Testis (tissue), 3 donors: ENCODE data around the gene ATP1A3. TPM values are rescaled to one million over a fixed set of nuclear protein-coding genes. Genes with fewer than 3 reads are reported as not detected.

Source experiments
- DNase-seq: peaks from one replicate; pipeline ENCODE4 v3.0.0-alpha.2; 2019
- H3K27ac ChIP-seq, 2 donors: fragments of 200-600 bp; sonication (generic); one replicate each; pipeline ENCODE4 v1.5.1; 2019
- H3K27me3 ChIP-seq: fragments of 200-600 bp; sonication (generic); one replicate; pipeline ENCODE4 v1.5.1; 2019
- H3K36me3 ChIP-seq: fragments of 200-600 bp; sonication (generic); one replicate; pipeline ENCODE4 v1.5.1; 2017; ENCODE audit warnings: low read depth; ENCODE audit errors: missing control alignments
- H3K4me1 ChIP-seq: fragments of 200-600 bp; sonication (generic); one replicate; pipeline ENCODE4 v1.5.1; 2019
- H3K4me3 ChIP-seq, 2 donors: fragments of 200-600 bp; sonication (generic); one replicate each; pipeline ENCODE4 v1.5.1; 2017 to 2019
- H3K9me3 ChIP-seq: fragments of 200-600 bp; sonication (generic); one replicate; pipeline ENCODE4 v1.5.1; 2017
- POLR2A ChIP-seq: fragments of 450-650 bp; IDR thresholded peaks from one replicate; pipeline ENCODE4 v1.6.1; 2017; ENCODE audit warnings: antibody characterized with exemption, mild to moderate bottlenecking, moderate library complexity
- WGBS, 2 donors: methylation state at CpG; one replicate each; pipeline ENCODE4 v1.1.5; 2018; 5-methylcytosine and 5-hydroxymethylcytosine counted together
- intact Hi-C: fragments of 100-400 bp; cut with DNase I; formaldehyde crosslinking; loops from one replicate; pipeline ENCODE4 v1.15.1; 2023; ENCODE audit warnings: low total_unique reads
- polyA plus RNA-seq: library from polyadenylated mRNA; stranded (reverse); fragments of 350-450 nt; fragmentation: Illumina TruSeq; extraction: RNeasy Lipid Tissue Mini Kit (QIAGEN cat#74804); gene quantifications from one replicate; pipeline ENCODE4 v1.2.3, GENCODE V29; 2014; ENCODE audit warnings: low read depth, low replicate concordance; ENCODE audit not compliant: insufficient read depth
- total RNA-seq, 2 donors: library from RNA; depleted of rRNA; stranded (reverse); fragments of >200 nt; gene quantifications; one replicate each; pipeline ENCODE4 v1.2.3, GENCODE V29; 2016
- TF ChIP-seq, protein P1 (sequence below), 3 experiments: fragments of 450-650 bp in 2 of 3; fragments of 200-600 bp in 1 of 3; sonication (generic) in 1 of 3; IDR thresholded peaks; one replicate each; pipeline ENCODE4 v1.5.1; 2016 to 2019; ENCODE audit warnings: antibody characterized with exemption in 3 of 3, mild to moderate bottlenecking in 2 of 3, moderate library complexity in 1 of 3

ATP1A3 gene
- total and polyA plus RNA-seq, 3 donors from 2014 or later = 30.3 to 87.3 (median 60.8) TPM

DNA sequence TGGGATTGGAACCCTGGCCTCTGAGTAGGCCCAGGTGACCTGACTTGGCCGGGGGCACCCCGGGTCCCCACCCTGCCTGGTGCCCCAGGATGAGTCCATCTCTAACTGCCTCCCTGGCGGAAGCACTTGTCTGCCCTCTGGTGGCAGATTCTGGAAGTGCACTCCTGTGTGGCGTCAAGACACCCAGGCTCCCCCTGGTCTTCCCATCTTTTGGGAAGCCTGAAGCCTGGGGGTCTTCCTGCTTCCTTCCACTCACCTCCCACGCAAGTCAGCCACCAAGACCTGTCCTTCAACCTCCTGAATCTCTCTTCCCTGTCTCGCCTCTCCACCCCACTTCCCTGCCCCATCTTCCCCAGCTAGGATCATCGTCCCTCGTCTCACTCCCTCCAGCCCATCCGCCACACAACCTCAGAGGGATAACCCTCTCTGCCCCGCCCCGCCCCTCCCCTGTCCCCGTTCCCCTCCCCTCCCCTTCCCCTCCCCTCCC lies 42.3 kb downstream of the ATP1A3 start:
- Histone ChIP-seq H3K9me3 (no peaks in the 10 kb centered on the region), H3K4me1 (no peaks in the 10 kb centered on the region), H3K36me3 (no peaks in the 10 kb centered on the region), H3K27ac (no peak overlapping the region), H3K4me3 (no peak overlapping the region), H3K27me3 (no peaks in the 10 kb centered on the region)
- intact Hi-C loops = loop anchor here (10.0 kb wide), 1 partner anchor 77 kb away; the partner anchor contains the start of gene CD79A
- peak; percentile 82 for DNase-seq
- WGBS, 2 donors = 16 to 22% methylated on average over 5 to 12 of the region's 12 CpGs
- TF ChIP-seq POLR2A = no peak
- TF ChIP-seq, protein P1, sequence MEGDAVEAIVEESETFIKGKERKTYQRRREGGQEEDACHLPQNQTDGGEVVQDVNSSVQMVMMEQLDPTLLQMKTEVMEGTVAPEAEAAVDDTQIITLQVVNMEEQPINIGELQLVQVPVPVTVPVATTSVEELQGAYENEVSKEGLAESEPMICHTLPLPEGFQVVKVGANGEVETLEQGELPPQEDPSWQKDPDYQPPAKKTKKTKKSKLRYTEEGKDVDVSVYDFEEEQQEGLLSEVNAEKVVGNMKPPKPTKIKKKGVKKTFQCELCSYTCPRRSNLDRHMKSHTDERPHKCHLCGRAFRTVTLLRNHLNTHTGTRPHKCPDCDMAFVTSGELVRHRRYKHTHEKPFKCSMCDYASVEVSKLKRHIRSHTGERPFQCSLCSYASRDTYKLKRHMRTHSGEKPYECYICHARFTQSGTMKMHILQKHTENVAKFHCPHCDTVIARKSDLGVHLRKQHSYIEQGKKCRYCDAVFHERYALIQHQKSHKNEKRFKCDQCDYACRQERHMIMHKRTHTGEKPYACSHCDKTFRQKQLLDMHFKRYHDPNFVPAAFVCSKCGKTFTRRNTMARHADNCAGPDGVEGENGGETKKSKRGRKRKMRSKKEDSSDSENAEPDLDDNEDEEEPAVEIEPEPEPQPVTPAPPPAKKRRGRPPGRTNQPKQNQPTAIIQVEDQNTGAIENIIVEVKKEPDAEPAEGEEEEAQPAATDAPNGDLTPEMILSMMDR (IDR thresholded peaks at IDR 0.05) = peak; percentile 82 to 99 (median 89)

DNA sequence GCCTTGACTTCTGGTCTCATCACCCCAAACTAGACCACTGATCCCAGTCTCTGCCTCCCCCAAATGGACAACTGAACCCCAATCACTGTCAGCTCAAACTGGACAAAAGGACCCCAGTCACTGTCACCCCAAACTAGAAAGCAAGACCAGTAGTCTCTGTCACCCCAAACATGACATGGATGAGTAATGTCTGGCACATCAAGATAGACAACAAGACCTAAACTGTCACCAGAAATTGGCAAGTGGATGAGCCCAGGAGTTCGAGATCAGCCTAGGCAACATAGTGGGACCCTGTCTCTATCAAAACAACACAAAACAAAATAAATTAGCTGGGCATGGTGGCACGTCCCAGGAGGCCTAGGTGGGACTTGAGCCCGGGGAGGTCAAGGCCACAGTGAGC lies 46.9 kb downstream of the ATP1A3 start:
- Histone ChIP-seq H3K27ac (no peak overlapping the region), H3K9me3 (no peaks in the 10 kb centered on the region), H3K4me1 (no peaks in the 10 kb centered on the region), H3K36me3 (no peaks in the 10 kb centered on the region), H3K27me3 (no peaks in the 10 kb centered on the region), H3K4me3 (no peak overlapping the region)
- intact Hi-C loops = no loop called here
- no peak for DNase-seq
- 89 to 91% methylated on average over 3 of the region's 3 CpGs for WGBS, 2 donors
- TF ChIP-seq, protein P1 (IDR thresholded peaks at IDR 0.05) = no peak
- no peak for TF ChIP-seq POLR2A

DNA sequence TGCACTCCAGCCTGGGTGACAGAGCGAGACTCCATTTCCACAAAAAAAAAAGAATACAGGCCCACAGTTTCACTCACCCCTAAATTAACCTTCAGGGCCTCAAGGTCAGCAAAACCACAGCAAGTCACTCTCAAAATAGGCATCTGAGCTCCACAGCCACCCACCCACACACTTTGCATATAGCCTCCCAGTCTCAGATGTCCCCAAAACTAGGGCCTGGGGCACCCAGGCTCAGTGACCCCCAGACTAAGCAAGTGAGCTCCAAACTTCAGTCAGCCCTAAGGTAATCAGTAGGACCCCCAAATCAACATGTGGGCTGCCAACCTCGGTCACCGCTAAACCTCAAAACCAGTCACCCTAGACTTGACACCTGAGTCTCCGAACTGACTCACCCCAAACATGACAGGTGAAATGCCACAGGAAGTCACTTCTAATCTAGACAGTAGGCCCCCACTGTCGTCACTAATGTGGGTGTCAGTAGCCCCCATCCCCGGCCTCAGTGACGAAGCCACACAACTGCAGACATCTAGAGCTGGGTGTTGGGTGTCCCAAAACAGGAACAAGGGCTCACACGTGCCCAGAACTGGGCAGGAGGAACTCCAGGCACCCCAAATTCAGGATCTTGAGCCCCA lies 48.8 kb downstream of the ATP1A3 start:
- Histone ChIP-seq H3K4me1 (peaks cover 3% of the 10 kb centered on the region), H3K27me3 (no peaks in the 10 kb centered on the region), H3K4me3 (no peak overlapping the region), H3K9me3 (no peaks in the 10 kb centered on the region), H3K36me3 (no peaks in the 10 kb centered on the region), H3K27ac (no peak overlapping the region)
- TF ChIP-seq, protein P1 (IDR thresholded peaks at IDR 0.05) = no peak
- no peak for TF ChIP-seq POLR2A
- WGBS, 2 donors = 89 to 90% methylated on average over 7 to 8 of the region's 8 CpGs
- DNase-seq = no peak
- intact Hi-C loops = no loop called here

DNA sequence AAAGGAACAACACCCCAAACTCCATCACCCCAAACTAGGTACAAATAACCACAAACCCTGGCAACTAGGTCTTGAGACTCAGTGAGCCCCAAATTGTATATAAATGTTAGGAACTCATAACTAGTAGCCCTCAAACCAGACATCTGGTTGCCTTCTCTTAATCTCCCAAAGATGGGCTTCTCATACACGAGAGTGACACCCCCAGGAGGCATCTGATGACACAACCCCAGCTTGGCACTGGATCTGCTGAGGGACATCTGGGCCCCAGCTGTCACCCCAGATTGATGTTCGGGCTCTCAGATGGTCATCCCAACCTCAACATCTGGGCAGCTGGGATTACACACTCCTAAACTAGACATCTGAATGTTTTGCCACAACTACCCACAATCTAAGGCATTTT lies 49.7 kb downstream of the ATP1A3 start:
- 80 to 83% methylated on average over 2 of the region's 2 CpGs for WGBS, 2 donors
- no peaks in the 10 kb centered on the region for H3K27me3 ChIP-seq
- peaks cover 3% of the 10 kb centered on the region for H3K4me1 ChIP-seq
- DNase-seq = no peak
- no peak overlapping the region for H3K27ac ChIP-seq
- no peak overlapping the region for H3K4me3 ChIP-seq
- no peaks in the 10 kb centered on the region for H3K9me3 ChIP-seq
- TF ChIP-seq, protein P1 (IDR thresholded peaks at IDR 0.05) = no peak
- TF ChIP-seq POLR2A = no peak
- intact Hi-C loops = no loop called here
- no peaks in the 10 kb centered on the region for H3K36me3 ChIP-seq
